OCI-LY7 (cell line): ENCODE measurements around the gene HOXC11. TPM values are rescaled to one million over a fixed set of nuclear protein-coding genes. Genes with fewer than 3 reads are reported as not detected.

Experiments used
- BruUV-seq: library from RNA; stranded (reverse); fragments of 400-500 nt; replicated peaks from 2 replicates; lab custom pipeline; 2021; lab: Mats Ljungman, UMichigan
- CTCF ChIA-PET: fragments of 300-600 bp; sonication (Branson Sonifier 250); formaldehyde crosslinking; loops from one replicate; lab custom pipeline; 2022; ENCODE audit warnings: antibody characterized with exemption; ENCODE audit not compliant: unreplicated experiment; lab: Charles Lee
- POLR2A ChIA-PET: fragments of 300-600 bp; sonication (Branson Sonifier 250); formaldehyde crosslinking; loops from one replicate; lab custom pipeline; 2022; ENCODE audit warnings: antibody characterized with exemption; lab: Charles Lee
- DNase-seq: peaks from one replicate; pipeline ENCODE4 v3.0.0-alpha.2; 2015; ENCODE audit warnings: low spot score
- H2AFZ ChIP-seq: fragments of 200-600 bp; sonication (generic), shearing (Covaris generic); 2 replicates; pipeline ENCODE4 v1.6.1; 2014; ENCODE audit warnings: mild to moderate bottlenecking, antibody characterized with exemption, low read length, moderate library complexity
- H3K27ac ChIP-seq: fragments of 200-600 bp; sonication (generic); 2 replicates; pipeline ENCODE4 v1.5.1; 2014; ENCODE audit warnings: mixed run types, low read depth, mild to moderate bottlenecking, moderate library complexity, low read length, inconsistent platforms; ENCODE audit not compliant: poor library complexity, severe bottlenecking
- H3K36me3 ChIP-seq: fragments of 200-600 bp; sonication (generic); 2 replicates; pipeline ENCODE4 v1.6.1; 2014; ENCODE audit warnings: mild to moderate bottlenecking, antibody characterized with exemption, low read length, moderate library complexity, mixed read lengths; ENCODE audit not compliant: insufficient read depth
- H3K4me1 ChIP-seq: fragments of 200-600 bp; sonication (generic); 2 replicates; pipeline ENCODE4 v1.5.1; 2014; ENCODE audit warnings: mild to moderate bottlenecking, low read length; ENCODE audit not compliant: insufficient read depth, poor library complexity, severe bottlenecking
- H3K4me2 ChIP-seq: fragments of 200-600 bp; sonication (generic); 2 replicates; pipeline ENCODE4 v1.6.1; 2014; ENCODE audit warnings: mild to moderate bottlenecking, low read length
- H3K4me3 ChIP-seq: fragments of 200-600 bp; sonication (generic); 2 replicates; pipeline ENCODE4 v1.5.1; 2014; ENCODE audit warnings: mild to moderate bottlenecking, low read depth, low read length; ENCODE audit not compliant: poor library complexity, severe bottlenecking
- H3K79me2 ChIP-seq: fragments of 200-600 bp; sonication (generic); 2 replicates; pipeline ENCODE4 v1.6.1; 2016; ENCODE audit warnings: low read depth, mild to moderate bottlenecking, low read length, moderate library complexity, mixed read lengths; ENCODE audit not compliant: insufficient read depth
- H3K9me2 ChIP-seq: fragments of 200-600 bp; sonication (generic); 2 replicates; pipeline ENCODE4 v1.6.1; 2016; ENCODE audit warnings: mild to moderate bottlenecking, low read length, mixed read lengths; ENCODE audit not compliant: insufficient read depth
- H3K9me3 ChIP-seq: fragments of 200-600 bp; sonication (generic); 2 replicates; pipeline ENCODE4 v1.6.1; 2014; ENCODE audit warnings: mild to moderate bottlenecking, mixed run types, low read length, mixed read lengths
- H4K20me1 ChIP-seq: fragments of 200-600 bp; sonication (generic); 2 replicates; pipeline ENCODE4 v1.6.1; 2014; ENCODE audit warnings: mild to moderate bottlenecking, antibody characterized with exemption, low read length, moderate library complexity, mixed read lengths; ENCODE audit not compliant: insufficient read depth
- EZH2phosphoT487 ChIP-seq: fragments of 200-600 bp; sonication (generic); IDR thresholded peaks from 2 replicates; pipeline ENCODE4 v1.6.1; 2018; ENCODE audit warnings: low read depth, borderline replicate concordance, mild to moderate bottlenecking, mixed run types, antibody characterized with exemption, low read length, moderate library complexity, mixed read lengths
- intact Hi-C: fragments of 100-400 bp; cut with micrococcal nuclease; formaldehyde crosslinking; loops from one replicate; pipeline ENCODE4 v1.10.0; 2022; ENCODE audit not compliant: unreplicated experiment
- total RNA-seq, 2 experiments: library from RNA; depleted of rRNA in 1 of 2; stranded (reverse); fragments of >200 nt in 1 of 2; shearing (Covaris generic) in 1 of 2; gene quantifications; 2 replicates each; pipeline ENCODE4 v1.2.3, GENCODE V29; 2014 to 2022
- TF ChIP-seq, protein P1 (sequence below): fragments of 200-600 bp; sonication (generic); conservative IDR thresholded peaks from 2 replicates; pipeline ENCODE4 v1.5.1; 2014; ENCODE audit warnings: mild to moderate bottlenecking, antibody characterized with exemption, low read length, moderate library complexity, mixed read lengths

Gene HOXC11
- total RNA-seq, 2 experiments from 2014 or later = 1.4 to 2.7 TPM

DNA sequence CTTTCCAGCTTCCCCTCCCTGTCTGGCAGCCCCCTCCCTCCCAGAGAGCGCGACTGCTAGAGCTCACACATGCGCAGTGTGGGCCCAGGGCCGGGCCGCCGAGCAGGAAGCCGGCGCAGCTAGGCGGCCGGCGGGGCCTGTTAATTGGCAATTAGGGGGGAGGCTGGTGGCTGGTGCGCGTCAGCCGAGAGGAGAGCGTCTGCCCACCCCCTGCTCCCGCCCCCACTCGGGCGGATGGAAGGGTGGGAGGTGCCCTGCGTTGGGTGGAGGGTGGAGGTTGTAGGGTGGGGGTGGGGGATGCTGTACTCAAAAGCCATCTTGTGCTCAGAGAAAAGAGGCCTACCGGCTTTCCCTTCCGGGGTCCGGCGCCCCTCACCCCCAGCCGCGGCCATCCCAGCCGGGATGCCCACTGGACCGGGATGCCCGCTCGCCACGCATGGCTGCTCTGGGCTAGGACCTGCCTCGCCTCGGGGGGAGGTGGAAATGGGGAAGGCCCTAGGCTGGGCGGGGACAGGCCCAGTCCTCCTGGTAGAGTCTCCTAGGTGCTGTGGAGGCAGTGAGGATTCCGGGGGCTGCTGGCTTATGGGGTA, 45.0 kb downstream of the HOXC11 start:
- Histone ChIP-seq H3K4me2 (peak overlapping the region; percentile 82), H2AFZ (peak overlapping the region; percentile 85), H4K20me1 (no peaks in the 10 kb centered on the region), H3K9me3 (no peaks in the 10 kb centered on the region), H3K36me3 (no peaks in the 10 kb centered on the region), H3K79me2 (no peaks in the 10 kb centered on the region), H3K4me1 (peaks cover 49% of the 10 kb centered on the region), H3K27ac (peak overlapping the region; percentile 83), H3K4me3 (peak overlapping the region; percentile 77), H3K9me2 (no peaks in the 10 kb centered on the region)
- ChIA-PET CTCF (interaction anchor here (0.6 to 2.0 kb wide), 12 partner anchors 9 to 342 kb away, joined by 3 to 14 read pairs (median 3); partner anchors contain the start of genes ATP5MC2 and SMUG1), POLR2A (interaction anchor here (0.5 to 1.5 kb wide), 22 partner anchors 9 to 1657 kb away, joined by 3 to 24 read pairs (median 4); partner anchors contain the start of genes HOXC4, HOXC6, HOXC8 and SMUG1)
- TF ChIP-seq, protein P1, sequence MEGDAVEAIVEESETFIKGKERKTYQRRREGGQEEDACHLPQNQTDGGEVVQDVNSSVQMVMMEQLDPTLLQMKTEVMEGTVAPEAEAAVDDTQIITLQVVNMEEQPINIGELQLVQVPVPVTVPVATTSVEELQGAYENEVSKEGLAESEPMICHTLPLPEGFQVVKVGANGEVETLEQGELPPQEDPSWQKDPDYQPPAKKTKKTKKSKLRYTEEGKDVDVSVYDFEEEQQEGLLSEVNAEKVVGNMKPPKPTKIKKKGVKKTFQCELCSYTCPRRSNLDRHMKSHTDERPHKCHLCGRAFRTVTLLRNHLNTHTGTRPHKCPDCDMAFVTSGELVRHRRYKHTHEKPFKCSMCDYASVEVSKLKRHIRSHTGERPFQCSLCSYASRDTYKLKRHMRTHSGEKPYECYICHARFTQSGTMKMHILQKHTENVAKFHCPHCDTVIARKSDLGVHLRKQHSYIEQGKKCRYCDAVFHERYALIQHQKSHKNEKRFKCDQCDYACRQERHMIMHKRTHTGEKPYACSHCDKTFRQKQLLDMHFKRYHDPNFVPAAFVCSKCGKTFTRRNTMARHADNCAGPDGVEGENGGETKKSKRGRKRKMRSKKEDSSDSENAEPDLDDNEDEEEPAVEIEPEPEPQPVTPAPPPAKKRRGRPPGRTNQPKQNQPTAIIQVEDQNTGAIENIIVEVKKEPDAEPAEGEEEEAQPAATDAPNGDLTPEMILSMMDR = no peak
- no peak for TF ChIP-seq EZH2phosphoT487
- no TSS peak for BruUV-seq
- peak; percentile 98 for DNase-seq
- intact Hi-C loops = loop anchor here (1.0 to 10.0 kb wide), 2 partner anchors 35 to 337 kb away; partner anchors contain the start of gene HOXC4

- Histone ChIP-seq H3K27ac (peak overlapping the region; percentile 83), H3K4me1 (peaks cover 55% of the 10 kb centered on the region), H4K20me1 (no peaks in the 10 kb centered on the region), H3K4me3 (peak overlapping the region; percentile 77), H3K36me3 (no peaks in the 10 kb centered on the region), H3K4me2 (peak overlapping the region; percentile 82), H2AFZ (peak overlapping the region; percentile 55; the same call in 1 of the 2 replicates), H3K79me2 (no peaks in the 10 kb centered on the region), H3K9me3 (no peaks in the 10 kb centered on the region), H3K9me2 (no peaks in the 10 kb centered on the region)
- TSS peak; percentile 97 for BruUV-seq
- TF ChIP-seq, protein P1 = no peak
- TF ChIP-seq EZH2phosphoT487 = no peak
- ChIA-PET POLR2A (interaction anchor here (1.5 kb wide), 1 partner anchor 35 kb away, joined by 24 read pairs; the partner anchor contains the start of gene HOXC4), CTCF (interaction anchor here (2.0 kb wide), 1 partner anchor 171 kb away, joined by 9 read pairs; the partner anchor contains the start of gene SMUG1)
- intact Hi-C loops = loop anchor here (1.0 to 10.0 kb wide), 2 partner anchors 35 to 336 kb away; partner anchors contain the start of gene HOXC4
- peak; percentile 38 for DNase-seq
These were observed 45.6 kb downstream of the HOXC11 start for GRCh38 chr12:54018468-54018984.
